DND-41 (cell line): Measurements from ENCODE around the gene CACNG8.

Experiments used
- CTCF ChIP-seq: IDR thresholded peaks from 2 replicates; pipeline ENCODE4 v1.5.1; 2012; ENCODE audit warnings: borderline replicate concordance, low read length, moderate library complexity, mild to moderate bottlenecking; ENCODE audit not compliant: poor library complexity, severe bottlenecking; ENCODE audit errors: extremely low read depth
- EZH2 ChIP-seq: IDR thresholded peaks from 3 replicates; pipeline ENCODE4 v1.6.1; 2012; ENCODE audit warnings: borderline replicate concordance, low read depth, mild to moderate bottlenecking, moderate library complexity, low read length, inconsistent platforms; ENCODE audit not compliant: severe bottlenecking

GRCh38 chr19:53936029-53936428 is 26.7 kb upstream of the CACNG8 start:
- TF ChIP-seq EZH2 (no peak), CTCF (no peak)
